ENCODE measurements around the gene TSHZ2. TPM values are rescaled to one million over a fixed set of nuclear protein-coding genes. Genes with fewer than 3 reads are reported as not detected.

Gene TSHZ2
- total RNA-seq, 2 donors from 2014 or later = 3.3 to 6.2 TPM

GRCh38 chr20:53238121-53238660, 266.0 kb downstream of the TSHZ2 start:
- no peak overlapping the region for H3K27ac ChIP-seq
- no peak for DNase-seq (ENCODE audit: low spot score)
- no peaks in the 10 kb centered on the region for H3K27me3 ChIP-seq
- H3K9me3 ChIP-seq = no peaks in the 10 kb centered on the region
- H3K36me3 ChIP-seq = no peaks in the 10 kb centered on the region
- no peak for TF ChIP-seq CTCF (IDR thresholded peaks at IDR 0.05)
- no peak overlapping the region for H3K4me3 ChIP-seq
- no peaks in the 10 kb centered on the region for H3K4me1 ChIP-seq

- no peak for TF ChIP-seq CTCF (IDR thresholded peaks at IDR 0.05)
- Histone ChIP-seq H3K4me1 (no peaks in the 10 kb centered on the region), H3K36me3 (no peaks in the 10 kb centered on the region), H3K27ac (no peak overlapping the region), H3K9me3 (no peaks in the 10 kb centered on the region), H3K27me3 (no peaks in the 10 kb centered on the region), H3K4me3 (no peak overlapping the region)
- no peak for DNase-seq (ENCODE audit: low spot score)
These were observed 271.0 kb downstream of the TSHZ2 start for GRCh38 chr20:53243152-53243551.

DNA sequence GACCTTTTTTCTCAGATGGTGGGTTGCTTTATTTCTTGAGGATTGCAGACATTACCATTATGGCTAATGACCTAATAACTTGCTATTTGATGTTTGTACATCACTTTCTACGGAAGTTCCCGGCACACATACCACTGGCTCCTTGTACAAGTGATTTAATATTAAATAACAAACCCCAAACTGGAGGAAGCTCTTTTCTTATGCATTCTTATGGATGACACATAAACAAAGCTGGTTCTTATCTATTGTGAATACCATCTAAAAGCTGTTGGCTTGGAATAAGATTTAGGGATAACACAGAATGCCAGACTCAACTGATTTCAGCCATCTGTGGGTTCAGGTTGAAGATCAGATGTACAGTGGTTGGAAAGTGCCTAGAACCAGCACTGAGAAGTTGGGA, 272.6 kb downstream of the TSHZ2 start:
- no peak for TF ChIP-seq CTCF (IDR thresholded peaks at IDR 0.05)
- Histone ChIP-seq H3K9me3 (no peaks in the 10 kb centered on the region), H3K27ac (no peak overlapping the region), H3K4me1 (no peaks in the 10 kb centered on the region), H3K4me3 (no peak overlapping the region), H3K27me3 (no peaks in the 10 kb centered on the region), H3K36me3 (no peaks in the 10 kb centered on the region)
- no peak for DNase-seq (ENCODE audit: low spot score)

DNA sequence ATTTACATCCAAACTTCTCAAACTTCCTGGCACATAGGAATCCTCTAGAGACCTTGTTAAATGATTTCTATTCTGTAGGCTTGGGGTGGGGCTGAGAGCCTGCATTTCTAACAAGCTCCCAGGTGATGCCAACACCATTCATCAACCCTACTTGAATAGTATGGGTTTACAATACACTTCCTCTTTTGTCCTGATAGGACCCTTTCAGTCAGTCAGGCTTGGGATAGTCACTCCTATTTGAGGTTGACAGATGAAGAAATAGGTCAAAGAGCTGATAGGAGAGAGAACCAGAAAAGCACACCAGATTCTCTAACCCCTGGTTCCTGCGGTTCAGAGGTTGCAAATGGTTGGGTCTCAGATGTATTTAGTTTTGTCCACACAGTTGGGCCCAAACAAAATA, 273.4 kb downstream of the TSHZ2 start:
- TF ChIP-seq CTCF (IDR thresholded peaks at IDR 0.05) = no peak
- no peaks in the 10 kb centered on the region for H3K4me1 ChIP-seq
- no peaks in the 10 kb centered on the region for H3K9me3 ChIP-seq
- no peak overlapping the region for H3K27ac ChIP-seq
- no peak overlapping the region for H3K4me3 ChIP-seq
- DNase-seq (ENCODE audit: low spot score) = no peak
- H3K27me3 ChIP-seq = no peaks in the 10 kb centered on the region
- H3K36me3 ChIP-seq = no peaks in the 10 kb centered on the region

DNA sequence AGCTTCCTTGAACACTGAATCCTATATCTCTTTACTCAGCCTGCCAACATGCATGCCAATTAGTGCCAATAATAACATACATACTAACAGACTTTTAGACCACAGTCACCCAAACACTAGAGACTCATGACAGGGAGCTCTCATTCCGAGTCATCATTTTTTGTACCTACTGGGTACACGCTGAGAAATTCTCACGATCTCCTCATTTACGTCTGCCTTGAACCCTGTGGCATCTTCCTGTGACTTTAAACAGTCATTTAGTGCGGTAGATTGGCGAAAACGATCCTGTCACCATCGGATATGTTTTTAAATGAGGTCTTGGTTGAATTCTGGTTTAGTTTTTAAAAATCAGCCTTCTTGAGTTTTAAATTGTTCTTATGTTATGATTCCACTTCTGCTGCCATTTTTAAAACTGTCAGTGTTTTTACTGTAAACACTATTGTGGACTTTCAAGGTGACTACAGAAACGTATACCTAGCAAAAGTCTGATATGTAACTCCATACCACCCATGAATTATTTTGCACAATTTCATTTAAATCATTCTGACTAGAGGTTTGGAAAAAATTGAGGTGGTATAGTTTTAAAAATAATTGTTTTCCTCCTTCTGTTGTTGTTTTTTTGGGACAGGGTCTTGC, 275.4 kb downstream of the TSHZ2 start:
- no peaks in the 10 kb centered on the region for H3K4me1 ChIP-seq
- H3K9me3 ChIP-seq = no peaks in the 10 kb centered on the region
- no peak for DNase-seq (ENCODE audit: low spot score)
- no peak for TF ChIP-seq CTCF (IDR thresholded peaks at IDR 0.05)
- no peak overlapping the region for H3K27ac ChIP-seq
- H3K36me3 ChIP-seq = no peaks in the 10 kb centered on the region
- H3K27me3 ChIP-seq = no peaks in the 10 kb centered on the region
- no peak overlapping the region for H3K4me3 ChIP-seq

GRCh38 chr20:53250456-53250855, 278.3 kb downstream of the TSHZ2 start:
- Histone ChIP-seq H3K9me3 (no peaks in the 10 kb centered on the region), H3K27me3 (no peaks in the 10 kb centered on the region), H3K27ac (no peak overlapping the region), H3K36me3 (no peaks in the 10 kb centered on the region), H3K4me1 (no peaks in the 10 kb centered on the region), H3K4me3 (no peak overlapping the region)
- TF ChIP-seq CTCF (IDR thresholded peaks at IDR 0.05) = no peak
- DNase-seq (ENCODE audit: low spot score) = no peak
